Keratinocyte (primary cell): Measurements from ENCODE around the gene ZFP36L2.

ENCODE experiments used
- CTCF ChIP-seq, 3 experiments: IDR thresholded peaks in 1 of 3; conservative IDR thresholded peaks in 1 of 3; optimal IDR thresholded peaks in 1 of 3; 2 replicates in 2 of 3; 3 replicates in 1 of 3; pipeline versions ENCODE3 to v1.5.1; 2011; ENCODE audit warnings: low read length in 3 of 3, mild to moderate bottlenecking in 3 of 3, moderate library complexity in 2 of 3, control low read depth in 1 of 3, inconsistent platforms in 1 of 3; ENCODE audit not compliant: insufficient read depth in 2 of 3; ENCODE audit errors: extremely low read depth in 1 of 3
- EZH2 ChIP-seq: IDR thresholded peaks from one replicate; pipeline ENCODE4 v1.6.1; 2012; ENCODE audit warnings: inconsistent platforms, mild to moderate bottlenecking, low read length, moderate library complexity

- TF ChIP-seq CTCF (optimal IDR thresholded peaks at IDR 0.05 in 1 of 3, IDR thresholded peaks at IDR 0.05 in 1 of 3, conservative IDR thresholded peaks at IDR 0.05 in 1 of 3; ENCODE audit: extremely low read depth in 1 of 3, insufficient read depth in 2 of 3, low read length in 3 of 3): no peak
- TF ChIP-seq EZH2: no peak
Observed at GRCh38 chr2:43250015-43250414, 23.6 kb upstream of the ZFP36L2 start.
